ENCODE results near the gene GRB10.

Gene GRB10

GRCh38 chr7:50724526-50725520 is 57.9 kb downstream of the GRB10 start:
- Histone ChIP-seq H2AFZ (ENCODE audit: low read depth, low read length) (no peak overlapping the region), H3K36me3 (ENCODE audit: insufficient read depth, low read length) (no peaks in the 10 kb centered on the region), H4K20me1 (ENCODE audit: insufficient read depth, low read length) (no peaks in the 10 kb centered on the region), H3K9ac (ENCODE audit: low read depth, low read length) (no peak overlapping the region), H3K4me2 (ENCODE audit: insufficient read depth, low read length) (no peak overlapping the region), H3K4me1 (ENCODE audit: insufficient read depth, low read length) (no peaks in the 10 kb centered on the region), H3K4me3 (ENCODE audit: low read depth in 1 of 2, low read length in 2 of 2) (no peak overlapping the region), H3K27me3 (ENCODE audit: insufficient read depth, low read length, poor library complexity) (peaks cover 6% of the 10 kb centered on the region), H3K9me3 (ENCODE audit: insufficient read depth, low read length, severe bottlenecking) (no peaks in the 10 kb centered on the region), H3K27ac (ENCODE audit: low read length) (no peak overlapping the region), H3K79me2 (ENCODE audit: insufficient read depth, low read length) (no peaks in the 10 kb centered on the region)
- DNase-seq (no peak), ATAC-seq (ENCODE audit: insufficient read depth, low read depth) (no peak)
- TF ChIP-seq CTCF (IDR thresholded peaks at IDR 0.05; ENCODE audit: borderline replicate concordance, extremely low read depth, low read length, poor library complexity, severe bottlenecking) (no peak), EZH2 (IDR thresholded peaks at IDR 0.05; ENCODE audit: borderline replicate concordance, low read depth, low read length, severe bottlenecking) (no peak)

GRCh38 chr7:50723888-50724287 is 58.8 kb downstream of the GRB10 start:
- no peak overlapping the region for H3K9ac ChIP-seq (ENCODE audit: low read depth, low read length)
- no peak overlapping the region for H3K27ac ChIP-seq (ENCODE audit: low read length)
- H4K20me1 ChIP-seq (ENCODE audit: insufficient read depth, low read length) = no peaks in the 10 kb centered on the region
- TF ChIP-seq EZH2 (IDR thresholded peaks at IDR 0.05; ENCODE audit: borderline replicate concordance, low read depth, low read length, severe bottlenecking) (no peak), CTCF (IDR thresholded peaks at IDR 0.05; ENCODE audit: borderline replicate concordance, extremely low read depth, low read length, poor library complexity, severe bottlenecking) (no peak)
- H3K79me2 ChIP-seq (ENCODE audit: insufficient read depth, low read length) = no peaks in the 10 kb centered on the region
- ATAC-seq (ENCODE audit: insufficient read depth, low read depth) (no peak), DNase-seq (no peak)
- H3K9me3 ChIP-seq (ENCODE audit: insufficient read depth, low read length, severe bottlenecking) = no peaks in the 10 kb centered on the region
- H3K4me2 ChIP-seq (ENCODE audit: insufficient read depth, low read length) = no peak overlapping the region
- H3K4me1 ChIP-seq (ENCODE audit: insufficient read depth, low read length) = no peaks in the 10 kb centered on the region
- no peak overlapping the region for H3K4me3 ChIP-seq (ENCODE audit: low read depth in 1 of 2, low read length in 2 of 2)
- no peaks in the 10 kb centered on the region for H3K36me3 ChIP-seq (ENCODE audit: insufficient read depth, low read length)
- peaks cover 6% of the 10 kb centered on the region for H3K27me3 ChIP-seq (ENCODE audit: insufficient read depth, low read length, poor library complexity)
- H2AFZ ChIP-seq (ENCODE audit: low read depth, low read length) = no peak overlapping the region

- TF ChIP-seq CTCF (IDR thresholded peaks at IDR 0.05; ENCODE audit: borderline replicate concordance, extremely low read depth, low read length, poor library complexity, severe bottlenecking) (no peak), EZH2 (IDR thresholded peaks at IDR 0.05; ENCODE audit: borderline replicate concordance, low read depth, low read length, severe bottlenecking) (no peak)
- DNase-seq (no peak), ATAC-seq (ENCODE audit: insufficient read depth, low read depth) (no peak)
- H2AFZ ChIP-seq (ENCODE audit: low read depth, low read length) = no peak overlapping the region
- no peaks in the 10 kb centered on the region for H3K4me1 ChIP-seq (ENCODE audit: insufficient read depth, low read length)
- no peaks in the 10 kb centered on the region for H4K20me1 ChIP-seq (ENCODE audit: insufficient read depth, low read length)
- no peak overlapping the region for H3K4me2 ChIP-seq (ENCODE audit: insufficient read depth, low read length)
- no peaks in the 10 kb centered on the region for H3K79me2 ChIP-seq (ENCODE audit: insufficient read depth, low read length)
- no peaks in the 10 kb centered on the region for H3K36me3 ChIP-seq (ENCODE audit: insufficient read depth, low read length)
- H3K27ac ChIP-seq (ENCODE audit: low read length) = no peak overlapping the region
- no peaks in the 10 kb centered on the region for H3K9me3 ChIP-seq (ENCODE audit: insufficient read depth, low read length, severe bottlenecking)
- no peak overlapping the region for H3K4me3 ChIP-seq (ENCODE audit: low read depth in 1 of 2, low read length in 2 of 2)
- H3K9ac ChIP-seq (ENCODE audit: low read depth, low read length) = no peak overlapping the region
- H3K27me3 ChIP-seq (ENCODE audit: insufficient read depth, low read length, poor library complexity) = peaks cover 6% of the 10 kb centered on the region
These were observed 59.5 kb downstream of the GRB10 start for GRCh38 chr7:50723173-50723572.
